Adipocyte (in vitro differentiated cells): ENCODE data around the gene HSD3B7.
A peak's percentile ranks its signal among the peaks of the same experiment; 100 is the strongest.

ENCODE experiments used
- DNase-seq: peaks from one replicate; pipeline ENCODE4 v3.0.0-alpha.2; 2015; ENCODE audit warnings: low read depth
- H3K27me3 ChIP-seq: replicated peaks from 2 replicates; pipeline ENCODE4 v1.7.0; 2013; ENCODE audit warnings: mild to moderate bottlenecking, low read length, moderate library complexity; ENCODE audit not compliant: control insufficient read depth, insufficient read depth
- H3K36me3 ChIP-seq: 2 replicates; pipeline ENCODE4 v1.7.0; 2013; ENCODE audit warnings: low read length, mild to moderate bottlenecking, moderate library complexity; ENCODE audit not compliant: control insufficient read depth, insufficient read depth, severe bottlenecking
- H3K4me1 ChIP-seq: 2 replicates; pipeline ENCODE4 v1.7.0; 2013; ENCODE audit warnings: mild to moderate bottlenecking, low read length, moderate library complexity; ENCODE audit not compliant: control insufficient read depth, insufficient read depth
- H3K4me3 ChIP-seq: 2 replicates; pipeline ENCODE4 v1.7.0; 2013; ENCODE audit warnings: mild to moderate bottlenecking, low read length, moderate library complexity
- H3K9ac ChIP-seq: 2 replicates; pipeline ENCODE4 v1.7.0; 2013; ENCODE audit warnings: mild to moderate bottlenecking, low read length, moderate library complexity
- H3K9me3 ChIP-seq: 2 replicates; pipeline ENCODE4 v1.7.0; 2013; ENCODE audit warnings: mild to moderate bottlenecking, low read length, moderate library complexity; ENCODE audit not compliant: control insufficient read depth

The HSD3B7 gene

DNA sequence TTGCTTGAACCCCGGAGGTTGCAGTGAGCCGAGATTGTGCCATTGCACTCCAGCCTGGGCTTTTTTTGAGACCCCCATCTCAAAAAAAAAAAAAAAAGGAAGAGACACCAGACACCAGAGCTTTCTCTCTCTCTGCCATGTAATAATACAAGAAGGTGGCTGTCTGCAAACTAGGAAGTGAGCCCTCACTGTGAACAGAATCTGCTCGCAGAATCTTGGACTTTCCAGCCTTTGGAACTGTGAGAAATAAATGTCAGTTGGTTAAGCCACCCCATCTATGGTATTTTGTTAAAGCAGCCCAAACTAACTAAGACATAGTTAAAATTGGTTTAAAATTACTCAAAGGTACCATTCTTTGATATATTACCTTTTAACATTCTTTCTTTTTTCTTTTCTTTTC lies 35.5 kb downstream of the HSD3B7 start:
- no peak overlapping the region for H3K9ac ChIP-seq
- H3K9me3 ChIP-seq, result no peaks in the 10 kb centered on the region
- no peaks in the 10 kb centered on the region for H3K4me1 ChIP-seq
- H3K27me3 ChIP-seq, result no peaks in the 10 kb centered on the region
- H3K4me3 ChIP-seq, result no peak overlapping the region
- no peaks in the 10 kb centered on the region for H3K36me3 ChIP-seq
- DNase-seq, result no peak

DNA sequence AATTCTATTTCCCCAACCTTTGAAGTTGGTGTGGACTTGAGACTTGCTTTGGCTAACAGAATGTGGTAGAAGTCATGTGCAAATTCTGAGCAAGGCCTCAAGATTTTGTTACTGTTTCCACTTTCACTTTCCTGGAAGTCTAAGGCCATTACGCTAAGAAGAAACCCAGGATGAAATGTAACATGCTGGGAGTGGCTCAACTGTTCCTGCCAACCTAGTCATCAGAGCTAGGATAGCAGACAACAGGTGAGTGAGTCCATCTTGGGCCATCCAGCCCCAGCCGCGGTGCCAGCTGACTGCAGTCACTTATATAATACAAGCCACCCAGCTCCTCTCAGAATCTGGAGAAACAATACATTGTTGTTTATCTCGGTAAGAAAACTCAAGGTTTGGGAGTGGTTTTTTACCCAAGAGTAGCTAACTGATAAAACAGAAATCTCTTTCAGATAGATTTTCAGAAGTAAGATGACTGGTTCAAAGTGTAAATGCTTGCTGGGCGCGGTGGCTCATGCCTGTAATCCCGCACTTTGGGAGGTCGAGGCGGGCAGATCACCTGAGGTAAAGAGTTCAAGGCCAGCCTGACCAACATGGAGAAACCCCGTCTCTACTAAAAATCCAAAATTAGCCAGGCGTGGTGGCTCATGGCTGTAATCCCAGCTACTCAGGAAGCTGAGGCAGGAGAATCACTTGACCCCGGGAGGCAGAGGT lies 37.7 kb downstream of the HSD3B7 start:
- Histone ChIP-seq H3K27me3 (no peaks in the 10 kb centered on the region), H3K9me3 (no peaks in the 10 kb centered on the region), H3K4me3 (no peak overlapping the region), H3K9ac (no peak overlapping the region), H3K4me1 (no peaks in the 10 kb centered on the region), H3K36me3 (no peaks in the 10 kb centered on the region)
- DNase-seq, result no peak

GRCh38 chr16:31023252-31023602 lies 38.2 kb downstream of the HSD3B7 start:
- no peak overlapping the region for H3K4me3 ChIP-seq
- H3K4me1 ChIP-seq, result no peaks in the 10 kb centered on the region
- no peaks in the 10 kb centered on the region for H3K27me3 ChIP-seq
- H3K36me3 ChIP-seq, result no peaks in the 10 kb centered on the region
- no peaks in the 10 kb centered on the region for H3K9me3 ChIP-seq
- no peak for DNase-seq
- H3K9ac ChIP-seq, result no peak overlapping the region

DNA sequence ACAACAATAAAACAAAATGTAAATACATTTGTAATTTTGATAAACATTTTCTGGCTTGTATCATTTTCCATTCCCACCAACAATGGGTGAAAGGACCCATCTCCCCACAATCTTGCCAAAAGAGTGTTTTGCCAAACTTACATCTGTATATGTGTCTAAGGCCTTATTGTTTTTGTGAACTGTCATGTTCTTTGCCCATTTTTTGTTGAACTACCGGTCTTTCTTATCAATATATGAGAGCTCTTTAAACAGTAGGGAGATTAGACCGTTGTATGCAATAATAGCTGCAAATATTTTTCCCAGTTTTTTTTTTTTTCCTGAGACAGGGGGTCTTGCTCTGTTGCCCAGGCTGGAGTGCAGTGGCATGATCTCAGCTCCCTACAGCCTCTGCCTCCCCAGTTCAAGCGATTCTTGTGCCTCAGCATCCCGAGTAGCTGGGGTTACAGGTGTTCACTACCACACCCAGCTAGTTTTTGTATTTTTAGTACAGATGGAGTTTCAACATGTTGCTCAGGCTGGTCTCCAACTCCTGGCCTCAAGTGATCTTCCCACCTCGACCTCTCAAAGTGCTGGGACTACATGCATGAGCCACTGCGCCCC lies 38.7 kb downstream of the HSD3B7 start:
- Histone ChIP-seq H3K27me3 (no peaks in the 10 kb centered on the region), H3K9ac (no peak overlapping the region), H3K4me3 (no peak overlapping the region), H3K9me3 (no peaks in the 10 kb centered on the region), H3K4me1 (no peaks in the 10 kb centered on the region), H3K36me3 (no peaks in the 10 kb centered on the region)
- no peak for DNase-seq

DNA sequence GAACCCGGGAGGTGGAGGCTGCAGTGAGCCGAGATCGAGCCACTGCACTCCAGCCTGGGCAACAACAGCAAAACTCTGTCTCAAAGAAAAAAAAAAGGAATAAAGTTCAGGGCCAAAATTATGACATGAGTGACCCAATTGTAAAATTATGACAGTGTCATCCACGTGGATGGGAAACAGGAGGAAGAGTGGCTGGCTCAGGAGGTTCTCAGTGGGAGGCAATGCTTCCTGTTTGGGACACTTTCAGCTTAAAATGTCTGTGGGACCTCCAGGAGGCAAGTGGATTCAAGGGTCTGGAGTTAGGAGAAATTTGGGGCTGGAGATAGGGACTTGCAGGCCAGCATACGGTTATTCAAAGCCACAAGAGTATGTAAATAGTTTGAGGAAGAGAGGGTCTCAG lies 40.3 kb downstream of the HSD3B7 start:
- Histone ChIP-seq H3K36me3 (no peaks in the 10 kb centered on the region), H3K4me3 (no peak overlapping the region), H3K9ac (no peak overlapping the region), H3K9me3 (no peaks in the 10 kb centered on the region), H3K27me3 (no peaks in the 10 kb centered on the region), H3K4me1 (no peaks in the 10 kb centered on the region)
- no peak for DNase-seq

DNA sequence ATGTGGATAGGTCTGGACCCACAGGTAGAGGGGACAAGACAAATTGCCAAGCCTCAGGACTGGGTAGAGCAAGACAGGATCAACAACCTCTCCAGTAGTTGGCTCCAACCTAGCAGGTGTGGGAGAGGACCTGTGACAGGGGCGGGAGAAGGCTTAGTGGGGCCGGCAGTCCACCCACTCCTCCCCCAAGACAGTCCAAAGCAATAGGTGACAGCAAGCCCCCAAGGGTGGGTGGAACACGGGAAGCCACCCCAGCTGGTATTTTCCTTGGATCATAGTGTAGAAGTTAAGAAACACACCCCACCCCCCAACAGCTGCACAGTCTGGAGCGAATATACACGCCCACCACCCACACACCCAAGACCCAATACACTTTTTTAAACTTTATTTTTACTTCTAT lies 44.3 kb downstream of the HSD3B7 start:
- H3K4me3 ChIP-seq, result no peak overlapping the region
- H3K27me3 ChIP-seq, result no peaks in the 10 kb centered on the region
- no peak for DNase-seq
- H3K9ac ChIP-seq, result no peak overlapping the region
- H3K36me3 ChIP-seq, result no peaks in the 10 kb centered on the region
- H3K9me3 ChIP-seq, result no peaks in the 10 kb centered on the region
- H3K4me1 ChIP-seq, result peaks cover 7% of the 10 kb centered on the region

- Histone ChIP-seq H3K36me3 (no peaks in the 10 kb centered on the region), H3K9me3 (no peaks in the 10 kb centered on the region), H3K27me3 (no peaks in the 10 kb centered on the region), H3K4me3 (no peak overlapping the region), H3K4me1 (peaks cover 14% of the 10 kb centered on the region), H3K9ac (no peak overlapping the region)
- DNase-seq, result no peak
These were observed 46.3 kb downstream of the HSD3B7 start for GRCh38 chr16:31031276-31031675.

GRCh38 chr16:31032736-31033708 lies 48.0 kb downstream of the HSD3B7 start, which contains the start of gene STX4:
STX4 (plus strand) TSS chr16:31033558; CDS start chr16:31033806, 248 bp downstream.
- H3K4me1 ChIP-seq, result peaks cover 14% of the 10 kb centered on the region
- H3K9ac ChIP-seq, result peak within 1 kb of the TSS; percentile 99
- H3K9me3 ChIP-seq, result no peaks in the 10 kb centered on the region
- H3K4me3 ChIP-seq, result peak within 1 kb of the TSS; percentile 100
- peaks cover 5% of the 10 kb centered on the region for H3K36me3 ChIP-seq
- DNase-seq, result peak; percentile 99
- H3K27me3 ChIP-seq, result no peaks in the 10 kb centered on the region

DNA sequence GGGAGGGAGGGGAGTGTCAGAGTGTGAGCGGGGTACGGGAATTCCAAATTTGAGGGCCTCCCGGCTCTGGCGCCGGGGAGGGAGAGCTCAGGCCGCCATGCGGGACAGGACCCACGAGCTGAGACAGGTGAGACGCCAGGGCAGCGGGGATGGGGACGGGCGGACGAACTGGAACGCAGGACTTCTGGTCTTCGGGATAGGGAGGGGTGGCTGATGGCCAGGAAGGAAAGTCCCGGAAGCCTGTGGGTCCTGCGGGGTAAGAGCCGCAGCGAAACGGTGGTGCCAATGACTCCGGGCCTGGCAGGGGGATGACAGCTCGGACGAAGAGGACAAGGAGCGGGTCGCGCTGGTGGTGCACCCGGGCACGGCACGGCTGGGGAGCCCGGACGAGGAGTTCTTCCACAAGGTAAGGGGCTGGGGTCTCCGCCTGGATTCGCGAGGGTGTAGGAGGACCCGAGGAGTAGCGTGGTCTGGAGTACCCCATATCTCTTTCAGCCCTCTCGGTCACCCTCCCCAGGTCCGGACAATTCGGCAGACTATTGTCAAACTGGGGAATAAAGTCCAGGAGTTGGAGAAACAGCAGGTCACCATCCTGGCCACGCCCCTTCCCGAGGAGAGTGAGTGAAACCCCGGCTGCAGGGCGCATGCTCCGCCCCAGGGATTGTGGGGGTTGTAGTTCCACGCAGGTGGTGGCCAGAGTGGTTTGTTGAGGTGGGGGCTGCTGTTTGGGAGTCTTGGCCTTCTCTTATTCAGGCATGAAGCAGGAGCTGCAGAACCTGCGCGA lies 48.9 kb downstream of the HSD3B7 start:
- H3K27me3 ChIP-seq, result no peaks in the 10 kb centered on the region
- H3K9ac ChIP-seq, result peak overlapping the region; percentile 99
- peaks cover 14% of the 10 kb centered on the region for H3K4me1 ChIP-seq
- H3K9me3 ChIP-seq, result no peaks in the 10 kb centered on the region
- peak overlapping the region; percentile 100 for H3K4me3 ChIP-seq
- H3K36me3 ChIP-seq, result peaks cover 14% of the 10 kb centered on the region
- DNase-seq, result peak; percentile 93

DNA sequence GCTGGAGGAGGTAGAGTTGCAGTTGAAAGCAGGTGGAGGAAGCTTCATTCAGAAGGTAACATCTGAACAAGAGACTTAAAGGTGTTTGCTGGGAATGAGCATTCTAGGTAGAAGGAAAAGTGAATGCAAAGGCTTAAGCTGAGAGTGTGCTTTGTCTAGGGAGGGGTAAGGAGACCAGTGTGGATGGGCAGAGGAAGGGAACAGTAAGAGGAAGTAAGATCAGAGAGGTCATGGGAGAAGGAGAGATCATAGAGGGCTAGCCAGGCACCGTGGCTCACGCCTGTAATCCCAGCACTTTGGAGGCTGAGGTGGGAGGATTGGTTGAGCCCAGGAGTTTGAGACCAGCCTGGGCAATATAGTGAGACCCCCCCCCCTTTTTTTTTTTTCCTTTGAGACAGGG lies 51.7 kb downstream of the HSD3B7 start:
- peaks cover 35% of the 10 kb centered on the region for H3K36me3 ChIP-seq
- DNase-seq, result no peak
- H3K27me3 ChIP-seq, result no peaks in the 10 kb centered on the region
- no peak overlapping the region for H3K4me3 ChIP-seq
- peaks cover 14% of the 10 kb centered on the region for H3K4me1 ChIP-seq
- no peaks in the 10 kb centered on the region for H3K9me3 ChIP-seq
- no peak overlapping the region for H3K9ac ChIP-seq
